ENCODE data around the gene LTBP4. TPM values are rescaled to one million over a fixed set of nuclear protein-coding genes. Genes with fewer than 3 reads are reported as not detected.

Gene LTBP4
- total RNA-seq, 1 experiment from 2014 or later, result 9.6 TPM

DNA sequence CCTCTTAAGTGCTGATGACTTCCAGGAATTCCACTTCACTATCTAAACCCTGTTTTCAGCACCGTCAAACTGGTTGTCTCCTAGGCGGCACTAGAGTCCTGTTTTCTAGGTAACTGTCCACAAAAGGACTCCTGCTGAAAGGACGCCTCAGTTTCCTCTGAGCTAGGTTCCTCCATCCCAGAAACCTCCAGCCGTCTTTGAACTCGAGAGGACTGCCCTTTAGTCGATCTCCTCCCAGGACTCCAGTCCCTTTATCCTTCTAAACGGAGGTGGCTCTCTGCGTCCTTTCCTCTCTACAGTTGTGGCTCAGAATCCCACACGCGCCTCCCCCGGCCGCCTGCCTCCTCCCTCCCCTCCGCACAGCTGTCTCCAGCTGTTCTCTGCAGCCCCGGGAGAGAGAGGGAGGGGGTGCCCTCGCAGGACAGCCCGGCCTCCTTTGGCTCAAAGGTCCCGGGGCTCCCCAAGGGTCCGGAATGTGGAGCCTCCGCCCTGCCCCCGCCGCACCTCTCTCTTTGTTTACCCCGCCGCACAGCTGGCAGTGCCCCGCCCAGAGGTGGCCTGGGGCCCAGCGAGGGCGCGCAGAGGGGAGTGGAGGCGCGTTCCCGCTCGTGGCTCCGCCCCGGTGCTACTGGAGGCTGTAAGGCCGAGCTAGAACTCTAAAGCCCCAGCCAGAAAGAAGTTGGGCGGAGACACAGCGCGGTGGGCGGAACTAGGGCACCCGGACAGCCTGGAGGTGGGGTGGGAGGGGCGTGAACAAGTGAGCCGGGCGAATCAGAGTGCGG, 2.4 kb downstream of the LTBP4 start:
- peak; percentile 100 for DNase-seq
- no peaks in the 10 kb centered on the region for H3K9me2 ChIP-seq (replicated peaks; ENCODE audit: insufficient read depth, low read length)
- no peak overlapping the region for H3K9ac ChIP-seq (ENCODE audit: low read length)
- no peak overlapping the region for H2AFZ ChIP-seq (ENCODE audit: low read length)
- H3K36me3 ChIP-seq (ENCODE audit: insufficient read depth, low read length), result no peaks in the 10 kb centered on the region
- H4K20me1 ChIP-seq (ENCODE audit: insufficient read depth, low read depth, low read length), result peaks cover 4% of the 10 kb centered on the region; the same call in 1 of the 2 replicates
- no peaks in the 10 kb centered on the region for H3K27me3 ChIP-seq (ENCODE audit: low read length)
- no peaks in the 10 kb centered on the region for H3K79me2 ChIP-seq (ENCODE audit: low read length)
- H3K9me3 ChIP-seq (ENCODE audit: low read length), result no peaks in the 10 kb centered on the region
- no peak overlapping the region for H3K27ac ChIP-seq (ENCODE audit: low read length)
- peaks cover 52% of the 10 kb centered on the region for H3K4me1 ChIP-seq (ENCODE audit: low read length)
- H3K4me3 ChIP-seq (ENCODE audit: low read length), result peak overlapping the region; percentile 50; the same call in 1 of the 2 replicates
- peak overlapping the region; percentile 58 for H3K4me2 ChIP-seq (ENCODE audit: low read depth, low read length, poor library complexity, severe bottlenecking)

DNA sequence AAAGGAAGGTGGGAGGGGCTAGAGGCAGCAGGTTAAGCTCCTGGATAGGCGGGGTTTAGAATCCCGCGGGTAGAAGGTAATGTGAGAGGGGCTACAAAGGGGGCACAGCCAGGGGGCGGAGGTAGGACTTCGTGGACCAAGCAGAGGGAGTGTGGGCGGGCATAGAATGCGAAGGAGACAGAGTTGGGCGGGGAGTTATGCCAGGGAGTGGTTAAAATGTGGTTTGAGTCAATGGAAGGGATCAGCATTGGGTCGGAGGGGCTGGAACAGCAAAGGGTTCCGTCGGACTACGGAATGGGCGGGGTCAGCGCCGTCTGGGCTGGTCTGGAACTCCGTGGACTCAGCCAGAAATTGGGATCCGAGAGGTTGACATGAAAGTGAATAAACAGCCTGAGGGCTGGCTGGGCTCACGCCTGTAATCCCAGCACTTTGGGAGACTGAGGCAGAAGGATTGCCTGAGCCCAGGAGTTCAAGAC, 3.0 kb downstream of the LTBP4 start:
- no peak overlapping the region for H3K9ac ChIP-seq (ENCODE audit: low read length)
- H4K20me1 ChIP-seq (ENCODE audit: insufficient read depth, low read depth, low read length), result no peaks in the 10 kb centered on the region; the same call in 1 of the 2 replicates
- no peaks in the 10 kb centered on the region for H3K9me3 ChIP-seq (ENCODE audit: low read length)
- no peaks in the 10 kb centered on the region for H3K27me3 ChIP-seq (ENCODE audit: low read length)
- H3K79me2 ChIP-seq (ENCODE audit: low read length), result no peaks in the 10 kb centered on the region
- no peak overlapping the region for H2AFZ ChIP-seq (ENCODE audit: low read length)
- no peaks in the 10 kb centered on the region for H3K36me3 ChIP-seq (ENCODE audit: insufficient read depth, low read length)
- H3K4me2 ChIP-seq (ENCODE audit: low read depth, low read length, poor library complexity, severe bottlenecking), result no peak overlapping the region
- H3K4me1 ChIP-seq (ENCODE audit: low read length), result peaks cover 54% of the 10 kb centered on the region
- H3K4me3 ChIP-seq (ENCODE audit: low read length), result no peak overlapping the region
- no peak for DNase-seq
- no peak overlapping the region for H3K27ac ChIP-seq (ENCODE audit: low read length)
- no peaks in the 10 kb centered on the region for H3K9me2 ChIP-seq (replicated peaks; ENCODE audit: insufficient read depth, low read length)

GRCh38 chr19:40604647-40605215, 3.6 kb downstream of the LTBP4 start:
- H3K4me2 ChIP-seq (ENCODE audit: low read depth, low read length, poor library complexity, severe bottlenecking), result peak overlapping the region; percentile 55
- no peak overlapping the region; the same call in 1 of the 2 replicates for H3K27ac ChIP-seq (ENCODE audit: low read length)
- no peaks in the 10 kb centered on the region for H3K36me3 ChIP-seq (ENCODE audit: insufficient read depth, low read length)
- DNase-seq, result no peak
- peaks cover 54% of the 10 kb centered on the region for H3K4me1 ChIP-seq (ENCODE audit: low read length)
- H2AFZ ChIP-seq (ENCODE audit: low read length), result peak overlapping the region; percentile 0; the same call in 1 of the 2 replicates
- H3K9me3 ChIP-seq (ENCODE audit: low read length), result no peaks in the 10 kb centered on the region
- H3K9me2 ChIP-seq (replicated peaks; ENCODE audit: insufficient read depth, low read length), result no peaks in the 10 kb centered on the region
- H3K9ac ChIP-seq (ENCODE audit: low read length), result peak overlapping the region; percentile 55
- H3K4me3 ChIP-seq (ENCODE audit: low read length), result peak overlapping the region; percentile 46
- no peaks in the 10 kb centered on the region for H3K27me3 ChIP-seq (ENCODE audit: low read length)
- no peaks in the 10 kb centered on the region; the same call in 1 of the 2 replicates for H4K20me1 ChIP-seq (ENCODE audit: insufficient read depth, low read depth, low read length)
- H3K79me2 ChIP-seq (ENCODE audit: low read length), result no peaks in the 10 kb centered on the region

GRCh38 chr19:40605216-40605971, 4.2 kb downstream of the LTBP4 start:
- peak overlapping the region; percentile 46 for H3K4me3 ChIP-seq (ENCODE audit: low read length)

GRCh38 chr19:40607311-40608239, 6.4 kb downstream of the LTBP4 start:
- Histone ChIP-seq H3K4me3 (ENCODE audit: low read length) (no peak overlapping the region), H3K9me3 (ENCODE audit: low read length) (no peaks in the 10 kb centered on the region), H3K4me1 (ENCODE audit: low read length) (peaks cover 59% of the 10 kb centered on the region), H2AFZ (ENCODE audit: low read length) (no peak overlapping the region), H3K27ac (ENCODE audit: low read length) (no peak overlapping the region), H3K79me2 (ENCODE audit: low read length) (no peaks in the 10 kb centered on the region), H3K36me3 (ENCODE audit: insufficient read depth, low read length) (no peaks in the 10 kb centered on the region), H3K9me2 (replicated peaks; ENCODE audit: insufficient read depth, low read length) (no peaks in the 10 kb centered on the region), H3K4me2 (ENCODE audit: low read depth, low read length, poor library complexity, severe bottlenecking) (no peak overlapping the region), H3K27me3 (ENCODE audit: low read length) (no peaks in the 10 kb centered on the region), H3K9ac (ENCODE audit: low read length) (no peak overlapping the region), H4K20me1 (ENCODE audit: insufficient read depth, low read depth, low read length) (no peaks in the 10 kb centered on the region; the same call in 1 of the 2 replicates)
- no peak for DNase-seq

More at GRCh38 chr19:40605216-40605971, 4.2 kb downstream of the LTBP4 start:
- peak overlapping the region; percentile 55 for H3K9ac ChIP-seq (ENCODE audit: low read length)
- no peaks in the 10 kb centered on the region for H3K79me2 ChIP-seq (ENCODE audit: low read length)
- no peaks in the 10 kb centered on the region for H3K27me3 ChIP-seq (ENCODE audit: low read length)
- no peaks in the 10 kb centered on the region for H3K36me3 ChIP-seq (ENCODE audit: insufficient read depth, low read length)
- H3K9me2 ChIP-seq (replicated peaks; ENCODE audit: insufficient read depth, low read length), result no peaks in the 10 kb centered on the region
- H3K4me2 ChIP-seq (ENCODE audit: low read depth, low read length, poor library complexity, severe bottlenecking), result peak overlapping the region; percentile 55
- DNase-seq, result peak; percentile 89
- H3K27ac ChIP-seq (ENCODE audit: low read length), result peak overlapping the region; percentile 16; the same call in 1 of the 2 replicates
- H2AFZ ChIP-seq (ENCODE audit: low read length), result peak overlapping the region; percentile 0; the same call in 1 of the 2 replicates
- no peaks in the 10 kb centered on the region; the same call in 1 of the 2 replicates for H4K20me1 ChIP-seq (ENCODE audit: insufficient read depth, low read depth, low read length)
- no peaks in the 10 kb centered on the region for H3K9me3 ChIP-seq (ENCODE audit: low read length)
- peaks cover 55% of the 10 kb centered on the region for H3K4me1 ChIP-seq (ENCODE audit: low read length)

DNA sequence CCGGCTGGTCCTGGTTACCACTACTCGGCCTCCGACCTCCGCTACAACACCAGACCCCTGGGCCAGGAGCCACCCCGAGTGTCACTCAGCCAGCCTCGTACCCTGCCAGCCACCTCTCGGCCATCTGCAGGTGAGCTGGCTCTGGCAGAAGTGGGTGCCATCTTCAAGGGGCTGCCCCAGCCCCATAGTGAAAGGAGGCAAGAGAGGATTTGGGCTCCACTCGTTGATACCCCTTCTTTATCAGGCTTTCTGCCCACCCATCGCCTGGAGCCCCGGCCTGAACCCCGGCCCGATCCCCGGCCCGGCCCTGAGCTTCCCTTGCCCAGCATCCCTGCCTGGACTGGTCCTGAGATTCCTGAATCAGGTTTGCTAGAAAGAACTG, 7.1 kb downstream of the LTBP4 start:
- Histone ChIP-seq H3K27ac (ENCODE audit: low read length) (no peak overlapping the region), H3K79me2 (ENCODE audit: low read length) (no peaks in the 10 kb centered on the region), H3K4me3 (ENCODE audit: low read length) (no peak overlapping the region), H3K9me3 (ENCODE audit: low read length) (no peaks in the 10 kb centered on the region), H4K20me1 (ENCODE audit: insufficient read depth, low read depth, low read length) (peaks cover 3% of the 10 kb centered on the region; the same call in 1 of the 2 replicates), H3K4me2 (ENCODE audit: low read depth, low read length, poor library complexity, severe bottlenecking) (no peak overlapping the region), H3K9me2 (replicated peaks; ENCODE audit: insufficient read depth, low read length) (no peaks in the 10 kb centered on the region), H3K4me1 (ENCODE audit: low read length) (peaks cover 54% of the 10 kb centered on the region), H3K27me3 (ENCODE audit: low read length) (no peaks in the 10 kb centered on the region), H3K36me3 (ENCODE audit: insufficient read depth, low read length) (no peaks in the 10 kb centered on the region), H3K9ac (ENCODE audit: low read length) (no peak overlapping the region), H2AFZ (ENCODE audit: low read length) (no peak overlapping the region)
- no peak for DNase-seq

- Histone ChIP-seq H3K9ac (ENCODE audit: low read length) (peak overlapping the region; percentile 73), H3K4me1 (ENCODE audit: low read length) (peaks cover 52% of the 10 kb centered on the region), H3K27me3 (ENCODE audit: low read length) (no peaks in the 10 kb centered on the region), H4K20me1 (ENCODE audit: insufficient read depth, low read depth, low read length) (0 out of 2 replicates have a peak, but pooled peaks cover 3% of the 10 kb centered on the region), H3K4me3 (ENCODE audit: low read length) (peak overlapping the region; percentile 68), H3K36me3 (ENCODE audit: insufficient read depth, low read length) (no peaks in the 10 kb centered on the region), H3K9me2 (replicated peaks; ENCODE audit: insufficient read depth, low read length) (no peaks in the 10 kb centered on the region), H3K79me2 (ENCODE audit: low read length) (no peaks in the 10 kb centered on the region), H2AFZ (ENCODE audit: low read length) (no peak overlapping the region), H3K9me3 (ENCODE audit: low read length) (no peaks in the 10 kb centered on the region), H3K4me2 (ENCODE audit: low read depth, low read length, poor library complexity, severe bottlenecking) (peak overlapping the region; percentile 81), H3K27ac (ENCODE audit: low read length) (no peak overlapping the region)
- DNase-seq, result no peak
These were observed 7.8 kb downstream of the LTBP4 start for GRCh38 chr19:40608957-40609356.
